ENCODE results near the gene EXOC6B. TPM values are rescaled to one million over a fixed set of nuclear protein-coding genes. Genes with fewer than 3 reads are reported as not detected.

EXOC6B gene
- total and polyA plus RNA-seq, 2 of the 8 experiments (the other 6 are each of a cell fraction or from before 2014, with no cell fraction given), result 13.5 to 33.0 TPM

DNA sequence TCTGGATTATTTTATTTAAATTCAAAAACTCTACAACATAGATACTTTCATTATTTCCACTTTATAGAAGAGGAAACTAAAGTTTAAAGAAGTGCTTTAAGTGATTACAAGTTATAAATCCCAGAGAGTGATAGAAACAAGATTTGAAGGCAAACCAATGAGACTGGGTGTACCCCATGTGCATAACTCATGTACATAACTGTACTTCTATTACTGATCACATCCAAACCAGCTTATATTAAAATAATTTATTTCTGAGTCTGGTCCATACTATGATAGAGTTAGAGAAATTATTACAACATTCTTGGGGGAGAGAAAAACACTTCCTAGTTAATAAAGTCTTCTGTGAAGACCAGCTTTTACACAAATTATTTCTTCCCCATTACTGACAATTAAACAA, 221.4 kb downstream of the EXOC6B start:
- Histone ChIP-seq H2BK20ac (ENCODE audit: low read length) (no peak overlapping the region), H2BK5ac (ENCODE audit: low read depth, low read length) (no peak overlapping the region), H3K27ac (ENCODE audit: low read depth, low read length) (no peak overlapping the region), H3K27me3 (replicated peaks in 1 of 4; ENCODE audit: control insufficient read depth in 3 of 4, extremely low read depth in 1 of 4, insufficient read depth in 3 of 4, low read length in 3 of 4) (no peaks in the 10 kb centered on the region), H3K36me3 (ENCODE audit: control insufficient read depth in 2 of 4, insufficient read depth in 4 of 4, low read length in 3 of 4) (no peaks in the 10 kb centered on the region), H3K23ac (ENCODE audit: insufficient read length) (no peak overlapping the region), H3K56ac (replicated peaks; ENCODE audit: insufficient read length, low read depth, low read length) (no peak overlapping the region), H2BK15ac (ENCODE audit: low read length) (no peak overlapping the region), H4K8ac (ENCODE audit: extremely low read depth, insufficient read depth, low read length) (no peak overlapping the region), H2BK120ac (replicated peaks; ENCODE audit: low read depth, low read length) (no peak overlapping the region), H3K4me2 (ENCODE audit: insufficient read depth in 1 of 2, low read depth in 2 of 2, low read length in 2 of 2) (no peak overlapping the region), H3K4me3 (ENCODE audit: extremely low read depth in 1 of 4, insufficient read depth in 2 of 4, low read depth in 3 of 4, low read length in 4 of 4) (no peak overlapping the region), H2BK12ac (ENCODE audit: low read depth, low read length) (no peak overlapping the region), H2AFZ (ENCODE audit: low read length) (no peak overlapping the region), H2AK5ac (ENCODE audit: low read depth, low read length) (no peak overlapping the region), H4K20me1 (replicated peaks in 1 of 2; ENCODE audit: control insufficient read depth in 1 of 2, insufficient read depth in 2 of 2, low read length in 2 of 2) (no peaks in the 10 kb centered on the region), H3K18ac (ENCODE audit: extremely low read depth, low read length) (no peak overlapping the region), H4K91ac (replicated peaks; ENCODE audit: insufficient read length, low read length) (no peak overlapping the region), H3K9ac (replicated peaks in 1 of 4; ENCODE audit: extremely low read depth in 1 of 4, low read depth in 3 of 4, low read length in 3 of 4) (no peak overlapping the region), H3K23me2 (ENCODE audit: low read depth, low read length) (no peaks in the 10 kb centered on the region), H3K9me3 (ENCODE audit: insufficient read depth in 2 of 2, low read depth in 1 of 2, low read length in 1 of 2) (no peaks in the 10 kb centered on the region; a peak in 1 of 4 replicates), H4K5ac (ENCODE audit: insufficient read length, low read depth, low read length) (no peak overlapping the region), H3K4me1 (replicated peaks in 1 of 4; ENCODE audit: control insufficient read depth in 3 of 4, insufficient read depth in 4 of 4, low read length in 3 of 4) (peaks cover 0 to 2% (median 0%) of the 10 kb centered on the region in 4 experiments; a peak in 1 of 7 replicates), H3K79me2 (ENCODE audit: control insufficient read depth in 1 of 2, insufficient read depth in 2 of 2, low read length in 2 of 2) (no peaks in the 10 kb centered on the region), H3K14ac (ENCODE audit: insufficient read length) (no peak overlapping the region), H3K4ac (replicated peaks; ENCODE audit: insufficient read length, low read depth, low read length) (no peak overlapping the region), H3K79me1 (ENCODE audit: low read depth, low read length) (no peaks in the 10 kb centered on the region)
- POLR2A ChIA-PET (ENCODE audit: partially characterized antibody), result no interaction called here
- no peak for TF ChIP-seq HDAC2 (IDR thresholded peaks at IDR 0.05; ENCODE audit: borderline replicate concordance in 1 of 2, low read depth in 2 of 2, low read length in 2 of 2)
- DNase-seq (ENCODE audit: low read depth in 1 of 2, low spot score in 2 of 2) (no peak), FAIRE-seq (no peak)
- CTCF ChIA-PET (ENCODE audit: partially characterized antibody), result interaction anchor here (0.7 to 0.8 kb wide), 4 partner anchors 29 to 1460 kb away, joined by 3 to 4 read pairs (median 3); no protein-coding TSS in a partner anchor
